Measurements from ENCODE around the gene LRRC8B.
"Not testable (repeated sequence)": the region's sequence is repeated elsewhere in the genome, so short reads cannot be mapped to it uniquely, and the experiment has no call there.

The LRRC8B gene

GRCh38 chr1:89588480-89588879, 63.9 kb downstream of the LRRC8B start:
- no peak overlapping the region for H3K4me3 ChIP-seq (ENCODE audit: low read length in 2 of 2)
- H3K79me1 ChIP-seq (ENCODE audit: low read depth, low read length): no peaks in the 10 kb centered on the region
- no peak overlapping the region for H2BK12ac ChIP-seq (ENCODE audit: low read length)
- no peak overlapping the region for H3K14ac ChIP-seq (ENCODE audit: low read length)
- H3K4ac ChIP-seq (ENCODE audit: low read length): no peak overlapping the region
- H2AK5ac ChIP-seq (ENCODE audit: low read depth, low read length): no peak overlapping the region
- no peak overlapping the region for H2BK15ac ChIP-seq (ENCODE audit: low read length)
- no peaks in the 10 kb centered on the region for H3K36me3 ChIP-seq (replicated peaks in 1 of 2; ENCODE audit: control insufficient read depth in 2 of 2, insufficient read depth in 2 of 2, low read length in 2 of 2)
- no peaks in the 10 kb centered on the region for H3K9me3 ChIP-seq (replicated peaks in 1 of 2; ENCODE audit: control insufficient read depth in 2 of 2, insufficient read depth in 1 of 2, low read depth in 1 of 2, low read length in 2 of 2)
- no peak overlapping the region for H2BK5ac ChIP-seq (ENCODE audit: low read length)
- H2AFZ ChIP-seq (ENCODE audit: low read length): no peak overlapping the region
- peaks cover 6 to 10% of the 10 kb centered on the region in 2 donors for H3K4me1 ChIP-seq (ENCODE audit: control insufficient read depth in 2 of 2, insufficient read depth in 1 of 2, low read depth in 1 of 2, low read length in 2 of 2)
- H3K23ac ChIP-seq (ENCODE audit: low read depth, low read length, poor library complexity): no peak overlapping the region
- H3K4me2 ChIP-seq (ENCODE audit: insufficient read depth, low read length, poor library complexity, severe bottlenecking): no peak overlapping the region
- H3K18ac ChIP-seq (ENCODE audit: low read length): no peak overlapping the region
- no peak overlapping the region for H2BK120ac ChIP-seq (ENCODE audit: low read depth, low read length)
- no peak overlapping the region for H4K8ac ChIP-seq (ENCODE audit: low read depth, low read length)
- H3K9ac ChIP-seq (ENCODE audit: low read depth, low read length, poor library complexity): no peak overlapping the region
- no peak overlapping the region for H3K27ac ChIP-seq (replicated peaks; ENCODE audit: low read length)
- DNase-seq (ENCODE audit: low spot score): no peak
- no peak overlapping the region for H4K91ac ChIP-seq (ENCODE audit: low read depth, low read length, poor library complexity)
- no CpG with 5 or more reads among the region's 1 CpG for WGBS, 2 donors (ENCODE audit: extremely low coverage in 2 of 2, insufficient read length in 2 of 2, insufficient replicate concordance in 1 of 2)
- H3K27me3 ChIP-seq (ENCODE audit: control insufficient read depth in 3 of 3, insufficient read depth in 3 of 3, low read depth in 1 of 3, low read length in 3 of 3): no peaks in the 10 kb centered on the region

GRCh38 chr1:89589515-89589914, 64.9 kb downstream of the LRRC8B start:
- H3K9me3 ChIP-seq (replicated peaks in 1 of 2; ENCODE audit: control insufficient read depth in 2 of 2, insufficient read depth in 1 of 2, low read depth in 1 of 2, low read length in 2 of 2): no peaks in the 10 kb centered on the region
- no peaks in the 10 kb centered on the region for H3K27me3 ChIP-seq (ENCODE audit: control insufficient read depth in 3 of 3, insufficient read depth in 3 of 3, low read depth in 1 of 3, low read length in 3 of 3)
- H3K23ac ChIP-seq (ENCODE audit: low read depth, low read length, poor library complexity): no peak overlapping the region
- no peak overlapping the region for H2BK15ac ChIP-seq (ENCODE audit: low read length)
- DNase-seq (ENCODE audit: low spot score): no peak
- WGBS, 2 donors (ENCODE audit: extremely low coverage in 2 of 2, insufficient read length in 2 of 2, insufficient replicate concordance in 1 of 2): no CpG with 5 or more reads among the region's 1 CpG
- no peak overlapping the region for H3K9ac ChIP-seq (ENCODE audit: low read depth, low read length, poor library complexity)
- no peak overlapping the region for H3K14ac ChIP-seq (ENCODE audit: low read length)
- no peak overlapping the region for H3K4me3 ChIP-seq (ENCODE audit: low read length in 2 of 2)
- H3K36me3 ChIP-seq (replicated peaks in 1 of 2; ENCODE audit: control insufficient read depth in 2 of 2, insufficient read depth in 2 of 2, low read length in 2 of 2): no peaks in the 10 kb centered on the region
- H3K27ac ChIP-seq (replicated peaks; ENCODE audit: low read length): no peak overlapping the region
- H3K4me1 ChIP-seq (ENCODE audit: control insufficient read depth in 2 of 2, insufficient read depth in 1 of 2, low read depth in 1 of 2, low read length in 2 of 2): peaks cover 6 to 10% of the 10 kb centered on the region in 2 donors
- H2AFZ ChIP-seq (ENCODE audit: low read length): no peak overlapping the region
- H4K8ac ChIP-seq (ENCODE audit: low read depth, low read length): no peak overlapping the region
- H2AK5ac ChIP-seq (ENCODE audit: low read depth, low read length): no peak overlapping the region
- no peak overlapping the region for H2BK5ac ChIP-seq (ENCODE audit: low read length)
- no peak overlapping the region for H3K4ac ChIP-seq (ENCODE audit: low read length)
- no peak overlapping the region for H3K4me2 ChIP-seq (ENCODE audit: insufficient read depth, low read length, poor library complexity, severe bottlenecking)
- no peak overlapping the region for H4K91ac ChIP-seq (ENCODE audit: low read depth, low read length, poor library complexity)
- no peaks in the 10 kb centered on the region for H3K79me1 ChIP-seq (ENCODE audit: low read depth, low read length)
- H3K18ac ChIP-seq (ENCODE audit: low read length): no peak overlapping the region
- no peak overlapping the region for H2BK12ac ChIP-seq (ENCODE audit: low read length)
- no peak overlapping the region for H2BK120ac ChIP-seq (ENCODE audit: low read depth, low read length)

GRCh38 chr1:89590341-89591080, 65.9 kb downstream of the LRRC8B start:
- no CpG with 5 or more reads among the region's 6 CpGs for WGBS, 2 donors (ENCODE audit: extremely low coverage in 2 of 2, insufficient read length in 2 of 2, insufficient replicate concordance in 1 of 2)
- no peak overlapping the region for H3K14ac ChIP-seq (ENCODE audit: low read length)
- no peaks in the 10 kb centered on the region for H3K36me3 ChIP-seq (replicated peaks in 1 of 2; ENCODE audit: control insufficient read depth in 2 of 2, insufficient read depth in 2 of 2, low read length in 2 of 2)
- no peaks in the 10 kb centered on the region for H3K9me3 ChIP-seq (replicated peaks in 1 of 2; ENCODE audit: control insufficient read depth in 2 of 2, insufficient read depth in 1 of 2, low read depth in 1 of 2, low read length in 2 of 2)
- no peak overlapping the region for H2AK5ac ChIP-seq (ENCODE audit: low read depth, low read length)
- no peak overlapping the region for H4K8ac ChIP-seq (ENCODE audit: low read depth, low read length)
- no peak overlapping the region for H3K4me3 ChIP-seq (ENCODE audit: low read length in 2 of 2)
- H3K23ac ChIP-seq (ENCODE audit: low read depth, low read length, poor library complexity): no peak overlapping the region
- H3K9ac ChIP-seq (ENCODE audit: low read depth, low read length, poor library complexity): no peak overlapping the region
- H3K4me2 ChIP-seq (ENCODE audit: insufficient read depth, low read length, poor library complexity, severe bottlenecking): no peak overlapping the region
- H2AFZ ChIP-seq (ENCODE audit: low read length): no peak overlapping the region
- peaks cover 6 to 10% of the 10 kb centered on the region in 2 donors for H3K4me1 ChIP-seq (ENCODE audit: control insufficient read depth in 2 of 2, insufficient read depth in 1 of 2, low read depth in 1 of 2, low read length in 2 of 2)
- H2BK12ac ChIP-seq (ENCODE audit: low read length): no peak overlapping the region
- no peak overlapping the region for H2BK15ac ChIP-seq (ENCODE audit: low read length)
- no peak overlapping the region for H2BK120ac ChIP-seq (ENCODE audit: low read depth, low read length)
- no peak for DNase-seq (ENCODE audit: low spot score)
- no peak overlapping the region for H4K91ac ChIP-seq (ENCODE audit: low read depth, low read length, poor library complexity)
- H3K27me3 ChIP-seq (ENCODE audit: control insufficient read depth in 3 of 3, insufficient read depth in 3 of 3, low read depth in 1 of 3, low read length in 3 of 3): no peaks in the 10 kb centered on the region
- H3K4ac ChIP-seq (ENCODE audit: low read length): no peak overlapping the region
- H3K18ac ChIP-seq (ENCODE audit: low read length): peak overlapping the region; percentile 30
- no peak overlapping the region for H2BK5ac ChIP-seq (ENCODE audit: low read length)
- no peaks in the 10 kb centered on the region for H3K79me1 ChIP-seq (ENCODE audit: low read depth, low read length)
- H3K27ac ChIP-seq (replicated peaks; ENCODE audit: low read length): no peak overlapping the region

- not testable (repeated sequence) for H3K27me3 ChIP-seq (ENCODE audit: control insufficient read depth in 3 of 3, insufficient read depth in 3 of 3, low read depth in 1 of 3, low read length in 3 of 3); H2AFZ ChIP-seq (ENCODE audit: low read length); H3K4ac ChIP-seq (ENCODE audit: low read length); H3K79me1 ChIP-seq (ENCODE audit: low read depth, low read length); H3K23ac ChIP-seq (ENCODE audit: low read depth, low read length, poor library complexity); H4K8ac ChIP-seq (ENCODE audit: low read depth, low read length); H2BK15ac ChIP-seq (ENCODE audit: low read length); H2BK120ac ChIP-seq (ENCODE audit: low read depth, low read length); H3K14ac ChIP-seq (ENCODE audit: low read length); H3K4me3 ChIP-seq (ENCODE audit: low read length in 2 of 2); H3K9ac ChIP-seq (ENCODE audit: low read depth, low read length, poor library complexity); H4K91ac ChIP-seq (ENCODE audit: low read depth, low read length, poor library complexity); H2BK12ac ChIP-seq (ENCODE audit: low read length); H3K36me3 ChIP-seq (replicated peaks in 1 of 2; ENCODE audit: control insufficient read depth in 2 of 2, insufficient read depth in 2 of 2, low read length in 2 of 2); H3K4me2 ChIP-seq (ENCODE audit: insufficient read depth, low read length, poor library complexity, severe bottlenecking); H3K4me1 ChIP-seq (ENCODE audit: control insufficient read depth in 2 of 2, insufficient read depth in 1 of 2, low read depth in 1 of 2, low read length in 2 of 2); H3K18ac ChIP-seq (ENCODE audit: low read length); H2BK5ac ChIP-seq (ENCODE audit: low read length); H3K27ac ChIP-seq (replicated peaks; ENCODE audit: low read length); DNase-seq (ENCODE audit: low spot score); H3K9me3 ChIP-seq (replicated peaks in 1 of 2; ENCODE audit: control insufficient read depth in 2 of 2, insufficient read depth in 1 of 2, low read depth in 1 of 2, low read length in 2 of 2); H2AK5ac ChIP-seq (ENCODE audit: low read depth, low read length)
- WGBS, 2 donors (ENCODE audit: extremely low coverage in 2 of 2, insufficient read length in 2 of 2, insufficient replicate concordance in 1 of 2): no CpG with 5 or more reads among the region's 13 CpGs
These were observed 68.3 kb downstream of the LRRC8B start for GRCh38 chr1:89592861-89593302.

All from neuronal stem cell (in vitro differentiated cells).